Activated CD8-positive, alpha-beta T cell treated with anti-CD3 and anti-CD28 coated beads for 36 hours (primary cell): ENCODE data around the gene FOXP4. TPM values are rescaled to one million over a fixed set of nuclear protein-coding genes. Genes with fewer than 3 reads are reported as not detected.

ENCODE experiments used
- ATAC-seq: fragments of 200-7000 bp; cut with Tn5 transposase; one replicate; pipeline ENCODE4 v1.10.0; 2021; ENCODE audit warnings: mild to moderate bottlenecking, moderate library complexity
- CTCF ChIA-PET: fragments of 350-600 bp; sonication (Branson Sonifier 250); formaldehyde crosslinking; loops from one replicate; lab custom pipeline; 2021; ENCODE audit warnings: antibody characterized with exemption; lab: Charles Lee
- POLR2A ChIA-PET: fragments of 350-600 bp; sonication (Branson Sonifier 250); formaldehyde crosslinking; loops from one replicate; lab custom pipeline; 2021; ENCODE audit warnings: antibody characterized with exemption; lab: Charles Lee
- DNase-seq: peaks from one replicate; pipeline ENCODE4 v3.0.0-alpha.2; 2020
- H3K27ac Mint-ChIP-seq: one replicate; pipeline ENCODE4 v1.8.0; 2021; ENCODE audit warnings: mild to moderate bottlenecking, mixed read lengths
- H3K27me3 Mint-ChIP-seq: one replicate; pipeline ENCODE4 v1.8.0; 2021; ENCODE audit warnings: mixed read lengths
- H3K36me3 Mint-ChIP-seq: one replicate; pipeline ENCODE4 v1.8.0; 2021; ENCODE audit warnings: low read depth, mixed read lengths
- H3K4me1 Mint-ChIP-seq: one replicate; pipeline ENCODE4 v1.8.0; 2021; ENCODE audit warnings: low read depth, mixed read lengths
- H3K4me3 Mint-ChIP-seq: one replicate; pipeline ENCODE4 v1.8.0; 2021; ENCODE audit warnings: mild to moderate bottlenecking, moderate library complexity, mixed read lengths
- H3K9me3 Mint-ChIP-seq: one replicate; pipeline ENCODE4 v1.8.0; 2021; ENCODE audit warnings: mixed read lengths
- CTCF ChIP-seq: fragments of 200-600 bp; IDR thresholded peaks from one replicate; pipeline ENCODE4 v1.8.0; 2022; ENCODE audit warnings: antibody characterized with exemption, mild to moderate bottlenecking
- intact Hi-C: fragments of 100-400 bp; cut with micrococcal nuclease; formaldehyde crosslinking; loops from one replicate; pipeline ENCODE4 v1.10.0; 2022
- total RNA-seq, 2 experiments: library from RNA; stranded (reverse); gene quantifications; one replicate each; pipeline ENCODE4 v1.2.3, GENCODE V29; 2021

FOXP4 gene
- total RNA-seq, 2 experiments from 2014 or later: 11.0 to 11.8 TPM

GRCh38 chr6:41566961-41567360 is 20.8 kb downstream of the FOXP4 start:
- intact Hi-C loops: no loop called here
- ATAC-seq: no peak
- Mint-ChIP-seq H3K36me3 (peaks cover 8% of the 10 kb centered on the region), H3K9me3 (no peaks in the 10 kb centered on the region), H3K27me3 (no peaks in the 10 kb centered on the region), H3K27ac (no peak overlapping the region), H3K4me3 (no peak overlapping the region), H3K4me1 (peaks cover 13% of the 10 kb centered on the region)
- ChIA-PET POLR2A (no interaction called here), CTCF (no interaction called here)
- TF ChIP-seq CTCF: no peak
- no peak for DNase-seq

- H3K27ac Mint-ChIP-seq: no peak overlapping the region
- H3K4me1 Mint-ChIP-seq: peaks cover 13% of the 10 kb centered on the region
- H3K4me3 Mint-ChIP-seq: no peak overlapping the region
- ChIA-PET CTCF (no interaction called here), POLR2A (no interaction called here)
- no peaks in the 10 kb centered on the region for H3K27me3 Mint-ChIP-seq
- peaks cover 8% of the 10 kb centered on the region for H3K36me3 Mint-ChIP-seq
- no peaks in the 10 kb centered on the region for H3K9me3 Mint-ChIP-seq
- no peak for ATAC-seq
- no peak for TF ChIP-seq CTCF
- intact Hi-C loops: no loop called here
- no peak for DNase-seq
Observed at GRCh38 chr6:41567684-41568083, 21.5 kb downstream of the FOXP4 start.

GRCh38 chr6:41568202-41568584 is 22.0 kb downstream of the FOXP4 start:
- Mint-ChIP-seq H3K36me3 (peaks cover 8% of the 10 kb centered on the region), H3K4me3 (no peak overlapping the region), H3K27me3 (no peaks in the 10 kb centered on the region), H3K27ac (no peak overlapping the region), H3K9me3 (no peaks in the 10 kb centered on the region), H3K4me1 (peaks cover 13% of the 10 kb centered on the region)
- intact Hi-C loops: no loop called here
- DNase-seq (no peak), ATAC-seq (no peak)
- POLR2A ChIA-PET: no interaction called here
- no peak for TF ChIP-seq CTCF
- CTCF ChIA-PET: no interaction called here

GRCh38 chr6:41568585-41569384 is 22.6 kb downstream of the FOXP4 start:
- H3K4me1 Mint-ChIP-seq: peaks cover 13% of the 10 kb centered on the region
- no peak for ATAC-seq
- H3K27ac Mint-ChIP-seq: no peak overlapping the region
- TF ChIP-seq CTCF: no peak
- intact Hi-C loops: no loop called here
- no peaks in the 10 kb centered on the region for H3K9me3 Mint-ChIP-seq
- ChIA-PET POLR2A (no interaction called here), CTCF (no interaction called here)
- peaks cover 8% of the 10 kb centered on the region for H3K36me3 Mint-ChIP-seq
- no peak overlapping the region for H3K4me3 Mint-ChIP-seq
- no peaks in the 10 kb centered on the region for H3K27me3 Mint-ChIP-seq
- no peak for DNase-seq

GRCh38 chr6:41570259-41570615 is 24.1 kb downstream of the FOXP4 start:
- H3K36me3 Mint-ChIP-seq: peaks cover 7% of the 10 kb centered on the region
- H3K4me1 Mint-ChIP-seq: peaks cover 13% of the 10 kb centered on the region
- H3K4me3 Mint-ChIP-seq: no peak overlapping the region
- intact Hi-C loops: no loop called here
- no peak overlapping the region for H3K27ac Mint-ChIP-seq
- DNase-seq (no peak), ATAC-seq (no peak)
- TF ChIP-seq CTCF: no peak
- ChIA-PET POLR2A (no interaction called here), CTCF (no interaction called here)
- H3K9me3 Mint-ChIP-seq: no peaks in the 10 kb centered on the region
- no peaks in the 10 kb centered on the region for H3K27me3 Mint-ChIP-seq
